Ascending aorta (tissue), 2 donors: ENCODE results near the gene EIF4E1B. TPM values are rescaled to one million over a fixed set of nuclear protein-coding genes. Genes with fewer than 3 reads are reported as not detected.

Experiments used
- DNase-seq, 2 donors: peaks; one replicate each; pipeline ENCODE4 v3.0.0-alpha.2; 2019; ENCODE audit warnings: low spot score in 2 of 2
- H3K27ac ChIP-seq, 2 donors: fragments of 200-600 bp; sonication (generic); one replicate each; pipeline ENCODE4 v1.5.1; 2016 to 2017; ENCODE audit warnings: mild to moderate bottlenecking in 1 of 2
- H3K27me3 ChIP-seq: fragments of 200-600 bp; sonication (generic); one replicate; pipeline ENCODE4 v1.5.1; 2017
- H3K36me3 ChIP-seq, 2 donors: fragments of 200-600 bp; sonication (generic); one replicate each; pipeline ENCODE4 v1.5.1; 2016
- H3K4me1 ChIP-seq, 2 donors: fragments of 200-600 bp; sonication (generic); one replicate each; pipeline ENCODE4 v1.5.1; 2016 to 2017; ENCODE audit warnings: mild to moderate bottlenecking in 1 of 2
- H3K4me3 ChIP-seq, 2 donors: fragments of 200-600 bp; sonication (generic); one replicate each; pipeline ENCODE4 v1.5.1; 2016 to 2017; ENCODE audit warnings: mild to moderate bottlenecking in 1 of 2
- H3K9me3 ChIP-seq, 2 donors: fragments of 200-600 bp; sonication (generic); one replicate each; pipeline ENCODE4 v1.5.1; 2016
- intact Hi-C: fragments of 100-400 bp; cut with DNase I; formaldehyde crosslinking; loops from one replicate; pipeline ENCODE4 v1.15.1; 2023
- total RNA-seq: library from RNA; depleted of rRNA; stranded (reverse); fragments of >200 nt; gene quantifications from one replicate; pipeline ENCODE4 v1.1.0, GENCODE V29; 2016
- TF ChIP-seq, protein P1 (sequence below), 3 experiments: fragments of 200-600 bp in 2 of 3; fragments of 450-650 bp in 1 of 3; sonication (generic) in 2 of 3; IDR thresholded peaks; one replicate each; pipeline ENCODE4 v1.5.1; 2016 to 2019; ENCODE audit warnings: antibody characterized with exemption in 3 of 3, mild to moderate bottlenecking in 1 of 3, moderate library complexity in 1 of 3

Gene EIF4E1B
- total RNA-seq, 1 donor from 2014 or later: not detected

DNA sequence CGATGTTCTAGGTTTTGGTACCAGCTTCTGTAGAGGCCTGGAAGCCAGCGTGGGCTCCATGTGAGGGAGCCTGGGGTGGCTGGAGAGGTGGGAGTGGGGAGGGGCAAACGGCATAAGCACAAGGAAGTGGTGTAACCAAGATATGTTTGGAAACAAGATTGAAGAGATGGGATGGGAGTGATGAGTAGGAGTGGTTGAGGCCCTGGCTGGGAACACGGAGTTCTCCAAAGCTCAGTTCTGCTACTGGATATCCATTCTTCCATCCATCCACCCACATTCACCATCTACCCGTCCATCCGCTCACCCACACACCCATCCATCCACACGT lies 29.0 kb downstream of the EIF4E1B start:
- TF ChIP-seq, protein P1, sequence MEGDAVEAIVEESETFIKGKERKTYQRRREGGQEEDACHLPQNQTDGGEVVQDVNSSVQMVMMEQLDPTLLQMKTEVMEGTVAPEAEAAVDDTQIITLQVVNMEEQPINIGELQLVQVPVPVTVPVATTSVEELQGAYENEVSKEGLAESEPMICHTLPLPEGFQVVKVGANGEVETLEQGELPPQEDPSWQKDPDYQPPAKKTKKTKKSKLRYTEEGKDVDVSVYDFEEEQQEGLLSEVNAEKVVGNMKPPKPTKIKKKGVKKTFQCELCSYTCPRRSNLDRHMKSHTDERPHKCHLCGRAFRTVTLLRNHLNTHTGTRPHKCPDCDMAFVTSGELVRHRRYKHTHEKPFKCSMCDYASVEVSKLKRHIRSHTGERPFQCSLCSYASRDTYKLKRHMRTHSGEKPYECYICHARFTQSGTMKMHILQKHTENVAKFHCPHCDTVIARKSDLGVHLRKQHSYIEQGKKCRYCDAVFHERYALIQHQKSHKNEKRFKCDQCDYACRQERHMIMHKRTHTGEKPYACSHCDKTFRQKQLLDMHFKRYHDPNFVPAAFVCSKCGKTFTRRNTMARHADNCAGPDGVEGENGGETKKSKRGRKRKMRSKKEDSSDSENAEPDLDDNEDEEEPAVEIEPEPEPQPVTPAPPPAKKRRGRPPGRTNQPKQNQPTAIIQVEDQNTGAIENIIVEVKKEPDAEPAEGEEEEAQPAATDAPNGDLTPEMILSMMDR (IDR thresholded peaks at IDR 0.05): no peak
- H3K27ac ChIP-seq: no peak overlapping the region
- no peak for DNase-seq
- no peaks in the 10 kb centered on the region for H3K27me3 ChIP-seq
- intact Hi-C loops: loop anchor here (10.0 kb wide), 1 partner anchor 455 kb away; no protein-coding TSS in a partner anchor
- no peaks in the 10 kb centered on the region for H3K9me3 ChIP-seq
- H3K36me3 ChIP-seq: peaks cover 9 to 25% of the 10 kb centered on the region in 2 donors
- H3K4me3 ChIP-seq: no peak overlapping the region
- H3K4me1 ChIP-seq: no peaks in the 10 kb centered on the region

DNA sequence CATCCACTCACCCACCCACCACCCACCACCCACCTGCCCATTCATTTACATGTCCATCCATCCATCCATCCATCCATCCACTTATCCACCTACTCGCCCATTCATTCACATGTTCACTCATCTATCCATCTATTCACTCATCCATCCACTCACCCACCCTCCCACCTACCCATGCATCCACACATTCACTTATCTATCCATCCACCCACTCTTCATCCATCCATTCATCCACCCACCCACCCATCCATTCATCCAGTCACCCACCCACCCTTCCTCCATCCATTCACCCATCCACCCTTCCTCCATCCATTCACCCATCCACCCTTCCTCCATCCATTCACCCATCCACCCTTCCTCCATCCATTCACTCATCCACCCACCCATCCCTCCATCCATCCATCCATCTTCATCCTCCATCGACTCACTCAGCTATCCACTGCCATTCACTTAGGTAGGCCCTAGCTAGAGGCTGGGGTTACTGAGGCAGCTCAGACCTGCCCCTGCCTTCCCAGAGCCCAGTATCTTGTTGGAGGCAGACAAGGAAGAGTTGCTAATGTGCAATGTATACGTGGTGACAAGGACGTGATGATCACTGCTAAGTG lies 29.5 kb downstream of the EIF4E1B start:
- TF ChIP-seq, protein P1 (IDR thresholded peaks at IDR 0.05): no peak
- Histone ChIP-seq H3K27ac (no peak overlapping the region), H3K4me3 (no peak overlapping the region), H3K36me3 (peaks cover 4 to 20% of the 10 kb centered on the region in 2 donors), H3K27me3 (no peaks in the 10 kb centered on the region), H3K9me3 (no peaks in the 10 kb centered on the region), H3K4me1 (no peaks in the 10 kb centered on the region)
- intact Hi-C loops: loop anchor here (10.0 kb wide), 1 partner anchor 455 kb away; no protein-coding TSS in a partner anchor
- DNase-seq: no peak

DNA sequence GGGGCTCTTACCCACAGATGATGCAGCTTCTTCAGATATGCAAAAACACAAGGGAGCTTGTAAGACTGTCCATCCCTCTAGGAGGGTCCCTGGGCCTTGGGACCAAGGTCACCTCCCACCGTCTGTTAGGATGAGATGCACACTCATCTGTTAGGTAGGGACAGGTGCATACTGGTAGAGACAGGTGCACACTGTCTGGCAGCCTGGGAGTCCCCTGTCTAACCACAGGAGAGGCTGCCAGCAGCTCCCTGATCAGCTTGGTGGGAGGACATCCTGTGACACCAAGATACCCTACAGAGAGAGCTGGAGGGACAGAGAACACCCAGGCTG lies 30.0 kb downstream of the EIF4E1B start:
- no peaks in the 10 kb centered on the region for H3K4me1 ChIP-seq
- intact Hi-C loops: no loop called here
- H3K27ac ChIP-seq: no peak overlapping the region
- no peaks in the 10 kb centered on the region for H3K9me3 ChIP-seq
- TF ChIP-seq, protein P1 (IDR thresholded peaks at IDR 0.05): no peak
- no peak overlapping the region for H3K4me3 ChIP-seq
- peaks cover 0 to 16% of the 10 kb centered on the region in 2 donors for H3K36me3 ChIP-seq
- DNase-seq: no peak
- no peaks in the 10 kb centered on the region for H3K27me3 ChIP-seq

DNA sequence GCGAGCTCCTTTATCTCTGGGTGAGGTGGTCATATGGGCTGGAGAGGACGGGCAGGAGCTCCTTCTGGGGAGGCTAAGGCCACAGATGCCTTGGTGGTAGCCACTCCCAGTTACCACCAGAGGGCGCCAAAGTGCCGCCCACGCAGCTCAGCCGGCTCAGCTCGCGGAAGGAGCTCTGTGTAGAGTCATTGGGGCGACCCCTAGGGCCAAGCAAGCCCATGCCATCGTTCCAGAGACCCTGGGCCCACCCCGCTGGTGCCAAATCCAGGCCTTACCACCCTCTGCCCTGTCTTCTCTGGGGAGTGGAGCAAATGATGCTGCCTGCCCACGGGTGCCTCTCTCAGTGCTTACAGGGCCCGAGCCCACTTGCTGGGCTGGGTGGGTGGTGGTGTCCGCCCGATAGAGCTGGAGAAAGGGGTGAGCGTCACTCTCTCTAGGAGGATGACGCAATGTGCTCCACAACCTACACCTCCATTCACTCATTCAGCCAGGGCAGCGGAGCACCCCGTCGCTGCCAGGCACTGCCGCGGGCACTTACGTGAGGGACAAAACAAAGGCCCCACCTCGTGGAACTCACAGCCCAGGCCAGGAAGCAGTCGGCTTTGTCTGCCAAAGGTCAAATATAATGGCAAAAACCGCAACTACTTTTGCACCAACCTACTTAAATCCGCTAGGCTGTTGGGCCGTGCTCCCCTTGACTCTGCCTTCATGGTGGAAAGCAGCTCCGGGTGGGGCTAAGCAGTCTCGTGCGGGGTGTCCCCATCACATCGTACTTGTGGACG lies 30.6 kb downstream of the EIF4E1B start:
- H3K36me3 ChIP-seq: peaks cover 0 to 13% of the 10 kb centered on the region in 2 donors
- intact Hi-C loops: no loop called here
- TF ChIP-seq, protein P1 (IDR thresholded peaks at IDR 0.05): peak; percentile 86 to 97 (median 93)
- H3K4me1 ChIP-seq: no peaks in the 10 kb centered on the region
- no peaks in the 10 kb centered on the region for H3K27me3 ChIP-seq
- H3K27ac ChIP-seq: no peak overlapping the region
- peak in 1 of 2 donors; percentile 77 for DNase-seq
- H3K9me3 ChIP-seq: no peaks in the 10 kb centered on the region
- H3K4me3 ChIP-seq: no peak overlapping the region

DNA sequence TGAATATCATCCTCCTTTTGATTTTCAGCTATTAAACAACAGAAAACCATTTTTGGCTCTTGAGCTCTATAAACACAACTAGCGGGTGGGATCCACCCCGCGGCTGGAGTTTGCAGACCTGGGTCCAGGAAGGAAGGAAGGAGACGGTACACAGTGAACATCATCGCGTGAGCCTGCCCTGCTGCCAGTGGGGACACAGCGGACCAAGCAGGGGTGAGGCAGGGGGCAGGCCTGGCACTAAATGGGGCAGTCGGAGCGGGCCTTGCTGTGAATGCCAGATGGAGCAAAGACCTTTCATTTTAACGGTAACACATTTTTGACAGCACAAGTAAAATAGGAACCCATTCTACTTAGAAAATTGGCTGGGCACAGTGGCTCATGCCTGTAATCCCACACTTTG lies 31.2 kb downstream of the EIF4E1B start:
- Histone ChIP-seq H3K27ac (no peak overlapping the region), H3K4me1 (no peaks in the 10 kb centered on the region), H3K4me3 (no peak overlapping the region), H3K9me3 (no peaks in the 10 kb centered on the region), H3K36me3 (peaks cover 0 to 7% of the 10 kb centered on the region in 2 donors), H3K27me3 (no peaks in the 10 kb centered on the region)
- TF ChIP-seq, protein P1 (IDR thresholded peaks at IDR 0.05): no peak
- intact Hi-C loops: no loop called here
- no peak for DNase-seq
